Liver (tissue), 9 donors: ENCODE measurements around the gene KLHL2. TPM values are rescaled to one million over a fixed set of nuclear protein-coding genes. Genes with fewer than 3 reads are reported as not detected.
A peak's percentile ranks its signal among the peaks of the same experiment; 100 is the strongest.

ENCODE experiments used
- DNase-seq: peaks from one replicate; pipeline ENCODE4 v3.0.0-alpha.2; 2017; ENCODE audit warnings: low spot score
- H3K27ac ChIP-seq, 2 donors: one replicate each; pipeline ENCODE4 v1.7.0; 2013; ENCODE audit warnings: inconsistent platforms in 2 of 2, low read length in 2 of 2, control low read depth in 1 of 2, low read depth in 1 of 2, mild to moderate bottlenecking in 1 of 2
- H3K27me3 ChIP-seq, 4 donors: one replicate each; pipeline versions ENCODE4 v1.6.1 to v1.7.0; 2013; ENCODE audit warnings: low read length in 3 of 4, inconsistent platforms in 1 of 4, mild to moderate bottlenecking in 1 of 4, moderate library complexity in 1 of 4; ENCODE audit not compliant: control insufficient read depth in 4 of 4, insufficient read depth in 4 of 4
- H3K36me3 ChIP-seq, 4 donors: one replicate each; pipeline versions ENCODE4 v1.6.1 to v1.7.0; 2013; ENCODE audit warnings: low read length in 3 of 4, mild to moderate bottlenecking in 3 of 4, low read depth in 1 of 4, moderate library complexity in 1 of 4; ENCODE audit not compliant: control insufficient read depth in 4 of 4, insufficient read depth in 3 of 4
- H3K4me1 ChIP-seq, 4 donors: one replicate each; pipeline versions ENCODE4 v1.6.1 to v1.7.0; 2013; ENCODE audit warnings: low read length in 3 of 4, mild to moderate bottlenecking in 3 of 4, moderate library complexity in 1 of 4; ENCODE audit not compliant: control insufficient read depth in 4 of 4, insufficient read depth in 4 of 4
- H3K4me3 ChIP-seq, 3 donors: one replicate each; pipeline versions ENCODE4 v1.6.1 to v1.7.0; 2013; ENCODE audit warnings: low read length in 3 of 3, control low read depth in 1 of 3, low read depth in 1 of 3, mild to moderate bottlenecking in 1 of 3
- H3K9ac ChIP-seq, 2 donors: one replicate each; pipeline ENCODE4 v1.7.0; 2013; ENCODE audit warnings: low read length in 2 of 2, mild to moderate bottlenecking in 2 of 2, moderate library complexity in 2 of 2, control low read depth in 1 of 2, low read depth in 1 of 2
- H3K9me3 ChIP-seq, 4 donors: one replicate each; pipeline versions ENCODE4 v1.6.1 to v1.7.0; 2013; ENCODE audit warnings: low read length in 3 of 4; ENCODE audit not compliant: control insufficient read depth in 4 of 4
- ATF3 ChIP-seq: IDR thresholded peaks from 2 replicates; pipeline ENCODE4 v1.6.1; 2016; ENCODE audit warnings: antibody characterized with exemption
- CTCF ChIP-seq: fragments of 150-350 bp; IDR thresholded peaks from 2 replicates; pipeline ENCODE4 v1.5.1; 2017; ENCODE audit warnings: improper control_type of control experiment, low read depth, low read length; ENCODE audit not compliant: missing input control
- EGR1 ChIP-seq, 2 donors: IDR thresholded peaks; 2 replicates each; pipeline ENCODE4 v1.6.1; 2016 to 2018; ENCODE audit warnings: antibody characterized with exemption in 2 of 2, low read depth in 2 of 2
- FOXA1 ChIP-seq: IDR thresholded peaks from 2 replicates; pipeline ENCODE4 v1.6.1; 2016; ENCODE audit warnings: antibody characterized with exemption
- FOXA2 ChIP-seq: IDR thresholded peaks from 2 replicates; pipeline ENCODE4 v1.6.1; 2016; ENCODE audit warnings: antibody characterized with exemption
- GABPA ChIP-seq, 2 donors: IDR thresholded peaks in 1 of 2; conservative IDR thresholded peaks in 1 of 2; 2 replicates each; pipeline ENCODE4 v1.6.1; 2016; ENCODE audit warnings: antibody characterized with exemption in 2 of 2, mild to moderate bottlenecking in 1 of 2, moderate library complexity in 1 of 2
- HNF4A ChIP-seq, 2 donors: conservative IDR thresholded peaks; 2 replicates each; pipeline ENCODE4 v1.6.1; 2016; ENCODE audit warnings: antibody characterized with exemption in 2 of 2, mild to moderate bottlenecking in 2 of 2
- HNF4G ChIP-seq: IDR thresholded peaks from 2 replicates; pipeline ENCODE4 v1.6.1; 2016; ENCODE audit warnings: antibody characterized with exemption
- JUND ChIP-seq, 2 donors: IDR thresholded peaks; 2 replicates each; pipeline ENCODE4 v1.6.1; 2016; ENCODE audit warnings: antibody characterized with exemption in 2 of 2
- MAX ChIP-seq: IDR thresholded peaks from 2 replicates; pipeline ENCODE4 v1.6.1; 2016; ENCODE audit warnings: antibody characterized with exemption
- NR2F2 ChIP-seq: IDR thresholded peaks from 2 replicates; pipeline ENCODE4 v1.6.1; 2016; ENCODE audit warnings: antibody characterized with exemption
- RAD21 ChIP-seq, 2 donors: IDR thresholded peaks; 2 replicates each; pipeline ENCODE4 v1.6.1; 2016; ENCODE audit warnings: antibody characterized with exemption in 2 of 2, mild to moderate bottlenecking in 2 of 2
- REST ChIP-seq: IDR thresholded peaks from 2 replicates; pipeline ENCODE4 v1.6.1; 2016; ENCODE audit warnings: antibody characterized with exemption, mild to moderate bottlenecking
- RXRA ChIP-seq, 2 donors: IDR thresholded peaks; 2 replicates each; pipeline ENCODE4 v1.6.1; 2017 to 2018; ENCODE audit warnings: antibody characterized with exemption in 2 of 2, mild to moderate bottlenecking in 1 of 2
- SP1 ChIP-seq: IDR thresholded peaks from 2 replicates; pipeline ENCODE4 v1.6.1; 2018; ENCODE audit warnings: antibody characterized with exemption, mild to moderate bottlenecking
- TAF1 ChIP-seq: conservative IDR thresholded peaks from 2 replicates; pipeline ENCODE4 v1.6.1; 2016; ENCODE audit warnings: antibody characterized with exemption, mild to moderate bottlenecking
- YY1 ChIP-seq: IDR thresholded peaks from 2 replicates; pipeline ENCODE4 v1.6.1; 2016; ENCODE audit warnings: antibody characterized with exemption, mild to moderate bottlenecking
- ZBTB33 ChIP-seq: IDR thresholded peaks from 2 replicates; pipeline ENCODE4 v1.6.1; 2016; ENCODE audit warnings: antibody characterized with exemption
- WGBS: extraction: QIAGEN DNeasy Blood & Tissue Kit; methylation state at CpG from one replicate; pipeline ENCODE4 v1.1.7; 2013; 5-methylcytosine and 5-hydroxymethylcytosine counted together
- polyA plus RNA-seq, 2 donors: library from polyadenylated mRNA; stranded (reverse) in 1 of 2; unstranded in 1 of 2; fragments of 200-250 nt in 1 of 2; fragments of >200 nt in 1 of 2; fragmentation: Nextera tagmentation in 1 of 2; extraction: Ambion mirVana in 1 of 2; gene quantifications; one replicate each; pipeline versions ENCODE4 v1.2.1 to v1.2.3, GENCODE V29; 2013 to 2015
- total RNA-seq, 2 donors: library from RNA; depleted of rRNA; stranded (reverse); fragments of >200 nt; gene quantifications; one replicate each; pipeline ENCODE4 v1.2.3, GENCODE V29; 2014
- donor health status: healthy.
- donor health status: healthy.
- donor health status: healthy.
- donor health status: healthy.
- donor health status: healthy.

KLHL2 gene
- total and polyA plus RNA-seq, 4 donors: 10.0 to 37.9 (median 13.6) TPM

- peaks cover 0 to 4% (median 0%) of the 10 kb centered on the region in 4 donors for H3K4me1 ChIP-seq
- DNase-seq: no peak
- no peak overlapping the region for H3K27ac ChIP-seq
- H3K27me3 ChIP-seq: no peaks in the 10 kb centered on the region
- H3K4me3 ChIP-seq: no peak overlapping the region
- TF ChIP-seq EGR1 (IDR thresholded peaks at IDR 0.05; ENCODE audit: low read depth in 2 of 2): no peak
- no peaks in the 10 kb centered on the region for H3K9me3 ChIP-seq
- H3K36me3 ChIP-seq: no peaks in the 10 kb centered on the region
- H3K9ac ChIP-seq: no peak overlapping the region
- 98% methylated on average over 1 of the region's 1 CpG for WGBS
Observed at GRCh38 chr4:165368114-165368513, 160.8 kb downstream of the KLHL2 start.

- Histone ChIP-seq H3K27ac (no peak overlapping the region), H3K27me3 (no peaks in the 10 kb centered on the region), H3K4me1 (peaks cover 0 to 4% (median 0%) of the 10 kb centered on the region in 4 donors), H3K36me3 (no peaks in the 10 kb centered on the region), H3K9ac (no peak overlapping the region), H3K9me3 (no peaks in the 10 kb centered on the region), H3K4me3 (no peak overlapping the region)
- no peak for TF ChIP-seq RXRA (IDR thresholded peaks at IDR 0.05)
- TF ChIP-seq SP1: no peak
- TF ChIP-seq MAX: no peak
- TF ChIP-seq ATF3: no peak
- TF ChIP-seq CTCF: no peak
- no peak for TF ChIP-seq FOXA1
- TF ChIP-seq YY1: no peak
- no peak for TF ChIP-seq NR2F2
- TF ChIP-seq FOXA2: no peak
- TF ChIP-seq HNF4G: no peak
- TF ChIP-seq RAD21 (IDR thresholded peaks at IDR 0.05): no peak
- TF ChIP-seq EGR1 (IDR thresholded peaks at IDR 0.05; ENCODE audit: low read depth in 2 of 2): no peak
- TF ChIP-seq GABPA (IDR thresholded peaks at IDR 0.05 in 1 of 2, conservative IDR thresholded peaks at IDR 0.05 in 1 of 2): no peak
- TF ChIP-seq JUND (IDR thresholded peaks at IDR 0.05): no peak
- DNase-seq: no peak
- WGBS: 94% methylated on average over 1 of the region's 1 CpG
Observed at GRCh38 chr4:165368567-165368966, 161.2 kb downstream of the KLHL2 start.

GRCh38 chr4:165369522-165369921, 162.2 kb downstream of the KLHL2 start:
- Histone ChIP-seq H3K27me3 (no peaks in the 10 kb centered on the region), H3K27ac (peak overlapping the region in 1 of 2 donors; percentile 50), H3K9ac (no peak overlapping the region), H3K4me3 (no peak overlapping the region), H3K9me3 (no peaks in the 10 kb centered on the region), H3K36me3 (no peaks in the 10 kb centered on the region), H3K4me1 (peaks cover 0 to 4% (median 0%) of the 10 kb centered on the region in 4 donors)
- no peak for DNase-seq
- WGBS: 27% methylated on average over 5 of the region's 5 CpGs
- TF ChIP-seq FOXA2 (peak; percentile 50), HNF4A (conservative IDR thresholded peaks at IDR 0.05) (peak; percentile 76 to 89), REST (peak; percentile 79), RXRA (IDR thresholded peaks at IDR 0.05) (peak; percentile 61 to 86), ZBTB33 (peak; percentile 51), HNF4G (peak; percentile 21), YY1 (peak; percentile 66), MAX (peak; percentile 66), NR2F2 (peak; percentile 22), RAD21 (IDR thresholded peaks at IDR 0.05) (peak in 1 of 2 donors; percentile 26), TAF1 (no peak), FOXA1 (no peak), CTCF (no peak), SP1 (peak; percentile 52)
